HCT116 (cell line): Measurements from ENCODE around the gene UBAP2L.

Experiments
- CBX3 ChIP-seq: IDR thresholded peaks from 2 replicates; pipeline ENCODE4 v1.6.1; 2012; ENCODE audit warnings: low read depth
- EGR1 ChIP-seq: IDR thresholded peaks from 2 replicates; pipeline ENCODE4 v1.6.1; 2012; ENCODE audit warnings: low read depth
- EZH2 ChIP-seq: fragments of 200-600 bp; sonication (generic); IDR thresholded peaks from 2 replicates; pipeline ENCODE4 v1.6.1; 2017; ENCODE audit warnings: antibody characterized with exemption, mixed run types
- MAX ChIP-seq: IDR thresholded peaks from 2 replicates; pipeline ENCODE4 v1.6.1; 2012
- POLR2A ChIP-seq: IDR thresholded peaks from 2 replicates; pipeline ENCODE4 v1.7.0; 2011; ENCODE audit warnings: borderline replicate concordance; ENCODE audit not compliant: insufficient read depth, insufficient read length; ENCODE audit errors: extremely low read depth
- POLR2AphosphoS5 ChIP-seq: IDR thresholded peaks from 2 replicates; pipeline ENCODE4 v1.6.1; 2011; ENCODE audit warnings: mild to moderate bottlenecking, low read depth, low read length, moderate library complexity
- REST ChIP-seq: IDR thresholded peaks from 2 replicates; pipeline ENCODE4 v1.6.1; 2012; ENCODE audit warnings: low read depth
- SIN3A ChIP-seq: IDR thresholded peaks from 2 replicates; pipeline ENCODE4 v1.6.1; 2012; ENCODE audit warnings: low read depth
- SP1 ChIP-seq: IDR thresholded peaks from 2 replicates; pipeline ENCODE4 v1.6.1; 2012; ENCODE audit warnings: low read depth
- TCF7L2 ChIP-seq: IDR thresholded peaks from 2 replicates; pipeline ENCODE4 v1.7.0; 2011; ENCODE audit warnings: borderline replicate concordance, inconsistent platforms; ENCODE audit not compliant: insufficient read depth, insufficient read length; ENCODE audit errors: extremely low read depth
- ZBTB33 ChIP-seq: IDR thresholded peaks from 2 replicates; pipeline ENCODE4 v1.6.1; 2011; ENCODE audit warnings: mild to moderate bottlenecking, low read length, moderate library complexity; ENCODE audit not compliant: insufficient replicate concordance; ENCODE audit errors: extremely low read depth
- ZNF274 ChIP-seq: fragments of 200-500 bp; sonication (Bioruptor generic); IDR thresholded peaks from 2 replicates; pipeline ENCODE4 v1.6.1; 2014; ENCODE audit warnings: mild to moderate bottlenecking, low read depth, low read length, inconsistent platforms
- TF ChIP-seq, protein P1 (sequence below), 3 experiments: fragments of 200-600 bp in 1 of 3; sonication (generic) in 1 of 3; IDR thresholded peaks in 2 of 3; conservative IDR thresholded peaks in 1 of 3; 2 replicates each; pipeline ENCODE4 v1.5.1; 2012 to 2017; ENCODE audit warnings: low read depth in 2 of 3, low read length in 2 of 3, antibody characterized with exemption in 1 of 3, borderline replicate concordance in 1 of 3, control low read depth in 1 of 3, mild to moderate bottlenecking in 1 of 3, mixed read lengths in 1 of 3, mixed run types in 1 of 3, moderate library complexity in 1 of 3; ENCODE audit not compliant: insufficient read depth in 1 of 3

- TF ChIP-seq POLR2AphosphoS5: no peak
- TF ChIP-seq, protein P1, sequence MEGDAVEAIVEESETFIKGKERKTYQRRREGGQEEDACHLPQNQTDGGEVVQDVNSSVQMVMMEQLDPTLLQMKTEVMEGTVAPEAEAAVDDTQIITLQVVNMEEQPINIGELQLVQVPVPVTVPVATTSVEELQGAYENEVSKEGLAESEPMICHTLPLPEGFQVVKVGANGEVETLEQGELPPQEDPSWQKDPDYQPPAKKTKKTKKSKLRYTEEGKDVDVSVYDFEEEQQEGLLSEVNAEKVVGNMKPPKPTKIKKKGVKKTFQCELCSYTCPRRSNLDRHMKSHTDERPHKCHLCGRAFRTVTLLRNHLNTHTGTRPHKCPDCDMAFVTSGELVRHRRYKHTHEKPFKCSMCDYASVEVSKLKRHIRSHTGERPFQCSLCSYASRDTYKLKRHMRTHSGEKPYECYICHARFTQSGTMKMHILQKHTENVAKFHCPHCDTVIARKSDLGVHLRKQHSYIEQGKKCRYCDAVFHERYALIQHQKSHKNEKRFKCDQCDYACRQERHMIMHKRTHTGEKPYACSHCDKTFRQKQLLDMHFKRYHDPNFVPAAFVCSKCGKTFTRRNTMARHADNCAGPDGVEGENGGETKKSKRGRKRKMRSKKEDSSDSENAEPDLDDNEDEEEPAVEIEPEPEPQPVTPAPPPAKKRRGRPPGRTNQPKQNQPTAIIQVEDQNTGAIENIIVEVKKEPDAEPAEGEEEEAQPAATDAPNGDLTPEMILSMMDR (IDR thresholded peaks at IDR 0.05 in 2 of 3, conservative IDR thresholded peaks at IDR 0.05 in 1 of 3; ENCODE audit: borderline replicate concordance in 1 of 3, insufficient read depth in 1 of 3, low read depth in 2 of 3, low read length in 2 of 3): no peak
- no peak for TF ChIP-seq POLR2A
- no peak for TF ChIP-seq EZH2
- no peak for TF ChIP-seq REST
- no peak for TF ChIP-seq MAX
- no peak for TF ChIP-seq EGR1
- TF ChIP-seq SIN3A: no peak
- TF ChIP-seq CBX3: no peak
- no peak for TF ChIP-seq TCF7L2
- no peak for TF ChIP-seq SP1
- no peak for TF ChIP-seq ZBTB33
- no peak for TF ChIP-seq ZNF274
Observed at GRCh38 chr1:154218545-154218944, 2.2 kb upstream of the UBAP2L start.
